ENCODE results near the gene PCGF2.

GRCh38 chr17:38747463-38748148 lies 530 bp downstream of the PCGF2 start:
- TF ChIP-seq CBFB (CRISPR knock-in tag; IDR thresholded peaks at IDR 0.05) (no peak), ERF (CRISPR knock-in tag; IDR thresholded peaks at IDR 0.05) (no peak), SP2 (IDR thresholded peaks at IDR 0.05; ENCODE audit: extremely low read depth, low read depth, low read length, poor library complexity, severe bottlenecking) (no peak), ZNF175 (CRISPR knock-in tag; IDR thresholded peaks at IDR 0.05; ENCODE audit: low read depth) (no peak), HNRNPL (IDR thresholded peaks at IDR 0.05; ENCODE audit: low read depth, low read length) (no peak), CHD2 (IDR thresholded peaks at IDR 0.05; ENCODE audit: low read depth, low read length) (no peak), FOXJ3 (CRISPR knock-in tag; IDR thresholded peaks at IDR 0.05) (no peak), REST (IDR thresholded peaks at IDR 0.05; ENCODE audit: borderline replicate concordance) (no peak), REST (CRISPR knock-in tag; IDR thresholded peaks at IDR 0.05; ENCODE audit: low read depth) (0 out of 2 replicates have a peak, but pooled peaks have one; percentile 31), KLF13 (tag; IDR thresholded peaks at IDR 0.05; ENCODE audit: borderline replicate concordance, low read depth) (no peak), FOXM1 (IDR thresholded peaks at IDR 0.05; ENCODE audit: low read depth) (no peak), FOXM1 (CRISPR knock-in tag; IDR thresholded peaks at IDR 0.05; ENCODE audit: low read depth) (no peak)
- TF ChIP-seq, protein P1, sequence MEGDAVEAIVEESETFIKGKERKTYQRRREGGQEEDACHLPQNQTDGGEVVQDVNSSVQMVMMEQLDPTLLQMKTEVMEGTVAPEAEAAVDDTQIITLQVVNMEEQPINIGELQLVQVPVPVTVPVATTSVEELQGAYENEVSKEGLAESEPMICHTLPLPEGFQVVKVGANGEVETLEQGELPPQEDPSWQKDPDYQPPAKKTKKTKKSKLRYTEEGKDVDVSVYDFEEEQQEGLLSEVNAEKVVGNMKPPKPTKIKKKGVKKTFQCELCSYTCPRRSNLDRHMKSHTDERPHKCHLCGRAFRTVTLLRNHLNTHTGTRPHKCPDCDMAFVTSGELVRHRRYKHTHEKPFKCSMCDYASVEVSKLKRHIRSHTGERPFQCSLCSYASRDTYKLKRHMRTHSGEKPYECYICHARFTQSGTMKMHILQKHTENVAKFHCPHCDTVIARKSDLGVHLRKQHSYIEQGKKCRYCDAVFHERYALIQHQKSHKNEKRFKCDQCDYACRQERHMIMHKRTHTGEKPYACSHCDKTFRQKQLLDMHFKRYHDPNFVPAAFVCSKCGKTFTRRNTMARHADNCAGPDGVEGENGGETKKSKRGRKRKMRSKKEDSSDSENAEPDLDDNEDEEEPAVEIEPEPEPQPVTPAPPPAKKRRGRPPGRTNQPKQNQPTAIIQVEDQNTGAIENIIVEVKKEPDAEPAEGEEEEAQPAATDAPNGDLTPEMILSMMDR (IDR thresholded peaks at IDR 0.05 in 2 of 3, conservative IDR thresholded peaks at IDR 0.05 in 1 of 3; ENCODE audit: insufficient read depth in 2 of 3, low read depth in 1 of 3, low read length in 3 of 3) = peak; percentile 15 to 30 (median 17); a peak in 2 of 6 replicates

Measured in K562 (cell line).